ENCODE results near the gene C10orf71.

The C10orf71 gene

GRCh38 chr10:49311555-49312236 is 12.7 kb downstream of the C10orf71 start:
- Mint-ChIP-seq H3K36me3 (no peaks in the 10 kb centered on the region), H3K27ac (no peak overlapping the region), H3K4me3 (no peak overlapping the region), H3K4me1 (peaks cover 34% of the 10 kb centered on the region), H3K9me3 (peaks cover 2% of the 10 kb centered on the region)
- DNase-seq (ENCODE audit: low spot score in 2 of 2) (no peak), ATAC-seq (no peak)

DNA sequence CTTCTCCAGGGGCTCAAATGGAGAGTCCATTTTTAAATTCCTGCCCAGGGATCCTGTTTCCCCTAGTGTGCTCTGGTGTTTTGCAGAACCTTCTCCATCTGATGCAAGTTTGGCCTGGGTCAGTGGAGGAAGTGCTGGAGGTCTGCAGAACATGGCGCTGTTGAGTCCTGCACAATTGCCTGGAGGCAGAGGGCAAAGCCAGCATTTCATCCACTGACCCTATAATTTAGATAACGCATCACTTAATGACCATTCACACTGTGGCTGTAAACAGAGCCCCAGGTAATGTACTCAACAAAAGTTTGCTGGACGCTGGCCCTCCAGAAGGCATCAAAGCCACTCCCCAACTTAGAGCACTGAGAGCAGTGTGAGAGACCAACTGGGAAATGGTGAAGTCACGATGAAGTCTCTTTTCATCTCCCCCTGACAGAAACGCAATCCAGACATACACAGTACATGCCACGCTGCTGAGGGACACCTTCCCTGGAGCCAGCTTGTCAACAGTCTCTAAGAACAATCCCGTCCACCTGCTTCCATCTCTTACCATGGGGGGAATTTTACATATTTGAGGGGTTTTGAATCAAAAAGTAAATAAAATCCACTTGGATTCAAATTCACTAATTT is 13.4 kb downstream of the C10orf71 start:
- Mint-ChIP-seq H3K9me3 (peaks cover 2% of the 10 kb centered on the region), H3K4me1 (peaks cover 34% of the 10 kb centered on the region), H3K27ac (no peak overlapping the region), H3K4me3 (no peak overlapping the region), H3K36me3 (no peaks in the 10 kb centered on the region)
- ATAC-seq = no peak
- DNase-seq (ENCODE audit: low spot score in 2 of 2) = no peak

- DNase-seq (ENCODE audit: low spot score in 2 of 2) (no peak), ATAC-seq (no peak)
- peak overlapping the region; percentile 19 for H3K27ac Mint-ChIP-seq
- H3K4me3 Mint-ChIP-seq = no peak overlapping the region
- peaks cover 2% of the 10 kb centered on the region for H3K9me3 Mint-ChIP-seq
- H3K36me3 Mint-ChIP-seq = no peaks in the 10 kb centered on the region
- H3K4me1 Mint-ChIP-seq = peaks cover 31% of the 10 kb centered on the region
These were observed 14.6 kb downstream of the C10orf71 start for GRCh38 chr10:49313501-49314070.

DNA sequence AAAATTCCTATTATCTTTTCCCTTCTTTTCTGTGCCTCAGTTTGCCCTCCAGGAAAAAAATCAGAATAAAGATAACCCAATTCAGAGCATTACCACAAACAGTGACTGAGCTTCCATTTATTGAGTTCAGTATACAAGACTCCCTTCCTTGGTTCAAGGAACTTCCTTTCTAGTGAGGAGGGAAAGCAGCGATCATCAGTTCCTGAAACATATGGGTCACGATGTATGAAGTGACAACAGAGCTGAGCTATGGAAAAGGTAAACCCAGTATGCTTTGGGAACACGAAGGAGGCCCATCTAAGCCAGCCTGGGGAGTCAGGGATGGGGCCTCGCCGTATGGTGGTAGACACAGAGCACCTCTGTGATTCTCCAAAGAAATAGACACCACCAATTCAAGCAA is 15.8 kb downstream of the C10orf71 start:
- ATAC-seq = no peak
- peaks cover 2% of the 10 kb centered on the region for H3K9me3 Mint-ChIP-seq
- H3K4me1 Mint-ChIP-seq = peaks cover 19% of the 10 kb centered on the region
- no peaks in the 10 kb centered on the region for H3K36me3 Mint-ChIP-seq
- H3K4me3 Mint-ChIP-seq = no peak overlapping the region
- H3K27ac Mint-ChIP-seq = no peak overlapping the region
- no peak for DNase-seq (ENCODE audit: low spot score in 2 of 2)

GRCh38 chr10:49318028-49318427 is 19.1 kb downstream of the C10orf71 start:
- ATAC-seq (no peak), DNase-seq (ENCODE audit: low spot score in 2 of 2) (no peak)
- Mint-ChIP-seq H3K4me3 (no peak overlapping the region), H3K36me3 (no peaks in the 10 kb centered on the region), H3K4me1 (no peaks in the 10 kb centered on the region), H3K9me3 (no peaks in the 10 kb centered on the region), H3K27ac (no peak overlapping the region)

GRCh38 chr10:49318755-49319154 is 19.8 kb downstream of the C10orf71 start:
- Mint-ChIP-seq H3K4me1 (no peaks in the 10 kb centered on the region), H3K9me3 (no peaks in the 10 kb centered on the region), H3K27ac (no peak overlapping the region), H3K36me3 (no peaks in the 10 kb centered on the region), H3K4me3 (no peak overlapping the region)
- DNase-seq (ENCODE audit: low spot score in 2 of 2) = no peak
- no peak for ATAC-seq

DNA sequence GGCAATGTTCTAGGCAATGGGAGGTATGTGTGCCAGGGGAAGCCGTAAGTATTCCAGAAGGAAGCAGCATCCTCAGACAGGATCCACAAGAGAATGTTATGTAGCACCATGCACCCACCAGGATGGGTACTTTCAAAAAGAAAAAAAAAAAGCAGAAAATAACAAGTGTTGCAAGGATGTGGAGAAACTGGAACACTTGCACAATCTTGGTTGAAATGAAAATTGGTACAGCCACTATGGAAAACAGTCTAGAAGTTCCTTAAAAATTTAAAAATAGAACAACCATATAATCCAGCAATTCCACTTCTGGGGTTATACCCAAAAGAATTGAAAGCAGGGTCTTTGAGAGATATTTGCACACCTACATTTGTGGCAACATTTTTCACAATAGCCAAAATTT is 20.2 kb downstream of the C10orf71 start:
- H3K36me3 Mint-ChIP-seq = no peaks in the 10 kb centered on the region
- no peaks in the 10 kb centered on the region for H3K9me3 Mint-ChIP-seq
- DNase-seq (ENCODE audit: low spot score in 2 of 2) = no peak
- no peak overlapping the region for H3K4me3 Mint-ChIP-seq
- H3K27ac Mint-ChIP-seq = no peak overlapping the region
- H3K4me1 Mint-ChIP-seq = no peaks in the 10 kb centered on the region
- ATAC-seq = no peak

- H3K9me3 Mint-ChIP-seq = no peaks in the 10 kb centered on the region
- no peaks in the 10 kb centered on the region for H3K36me3 Mint-ChIP-seq
- no peak overlapping the region for H3K27ac Mint-ChIP-seq
- no peaks in the 10 kb centered on the region for H3K4me1 Mint-ChIP-seq
- DNase-seq (ENCODE audit: low spot score in 2 of 2) (no peak), ATAC-seq (no peak)
- no peak overlapping the region for H3K4me3 Mint-ChIP-seq
These were observed 21.2 kb downstream of the C10orf71 start for GRCh38 chr10:49320191-49320590.

- Mint-ChIP-seq H3K4me1 (no peaks in the 10 kb centered on the region), H3K36me3 (no peaks in the 10 kb centered on the region), H3K4me3 (no peak overlapping the region), H3K9me3 (no peaks in the 10 kb centered on the region), H3K27ac (no peak overlapping the region)
- no peak for ATAC-seq
- DNase-seq (ENCODE audit: low spot score in 2 of 2) = no peak
These were observed 22.1 kb downstream of the C10orf71 start for GRCh38 chr10:49321021-49321420.

DNA sequence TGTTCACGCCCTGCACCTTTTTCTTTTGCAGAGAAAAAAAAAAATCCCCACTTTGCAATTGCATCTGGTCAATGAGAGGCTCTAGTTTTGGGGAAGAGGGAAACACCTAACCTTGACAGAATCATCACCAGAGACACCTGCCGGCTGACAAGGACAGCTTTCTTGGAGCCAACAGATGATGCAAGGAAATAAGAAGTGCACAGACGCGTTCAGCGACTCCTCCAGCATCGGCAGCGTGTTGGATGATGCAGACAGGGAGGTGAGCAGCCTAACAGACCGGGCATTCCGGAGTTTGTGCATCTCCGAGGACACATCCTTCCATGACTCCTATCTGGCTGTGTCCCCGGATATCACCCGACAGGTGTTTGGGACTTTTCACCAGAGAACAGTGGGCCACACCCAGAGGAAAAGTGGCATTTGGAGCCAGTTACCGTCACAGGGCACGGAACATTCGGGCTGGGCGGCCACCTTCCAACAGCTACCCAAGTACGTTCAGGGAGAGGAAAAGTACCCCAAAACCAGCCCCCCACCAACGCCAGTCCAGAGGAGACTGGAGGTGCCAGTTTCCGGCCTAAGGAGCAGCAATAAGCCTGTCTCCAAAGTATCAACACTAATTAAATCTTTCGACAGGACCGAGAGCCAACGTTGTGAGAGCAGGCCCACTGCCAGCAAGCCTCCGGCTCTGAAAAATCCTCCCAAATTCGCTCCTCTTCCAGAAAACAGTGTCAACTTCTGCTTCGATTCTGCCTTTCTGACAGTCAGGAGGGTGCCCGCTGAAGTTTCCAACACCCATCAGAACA is 23.6 kb downstream of the C10orf71 start:
- H3K4me1 Mint-ChIP-seq = no peaks in the 10 kb centered on the region
- H3K9me3 Mint-ChIP-seq = no peaks in the 10 kb centered on the region
- no peaks in the 10 kb centered on the region for H3K36me3 Mint-ChIP-seq
- no peak for ATAC-seq
- no peak for DNase-seq (ENCODE audit: low spot score in 2 of 2)
- no peak overlapping the region for H3K27ac Mint-ChIP-seq
- no peak overlapping the region for H3K4me3 Mint-ChIP-seq

GRCh38 chr10:49323171-49323895 is 24.4 kb downstream of the C10orf71 start:
- no peak for DNase-seq (ENCODE audit: low spot score in 2 of 2)
- no peaks in the 10 kb centered on the region for H3K9me3 Mint-ChIP-seq
- ATAC-seq = no peak
- H3K4me3 Mint-ChIP-seq = no peak overlapping the region
- no peaks in the 10 kb centered on the region for H3K4me1 Mint-ChIP-seq
- H3K27ac Mint-ChIP-seq = no peak overlapping the region
- H3K36me3 Mint-ChIP-seq = no peaks in the 10 kb centered on the region

GRCh38 chr10:49323896-49324270 is 24.9 kb downstream of the C10orf71 start:
- no peaks in the 10 kb centered on the region for H3K4me1 Mint-ChIP-seq
- H3K27ac Mint-ChIP-seq = no peak overlapping the region
- H3K4me3 Mint-ChIP-seq = no peak overlapping the region
- no peaks in the 10 kb centered on the region for H3K36me3 Mint-ChIP-seq
- H3K9me3 Mint-ChIP-seq = no peaks in the 10 kb centered on the region
- DNase-seq (ENCODE audit: low spot score in 2 of 2) = no peak
- ATAC-seq = no peak

- Mint-ChIP-seq H3K27ac (no peak overlapping the region), H3K36me3 (no peaks in the 10 kb centered on the region), H3K4me1 (no peaks in the 10 kb centered on the region), H3K4me3 (no peak overlapping the region), H3K9me3 (no peaks in the 10 kb centered on the region)
- ATAC-seq (no peak), DNase-seq (ENCODE audit: low spot score in 2 of 2) (no peak)
These were observed 25.7 kb downstream of the C10orf71 start for GRCh38 chr10:49324711-49325110.

GRCh38 chr10:49325131-49325915 is 26.4 kb downstream of the C10orf71 start:
- H3K9me3 Mint-ChIP-seq = no peaks in the 10 kb centered on the region
- H3K27ac Mint-ChIP-seq = no peak overlapping the region
- DNase-seq (ENCODE audit: low spot score in 2 of 2) (no peak), ATAC-seq (no peak)
- H3K4me1 Mint-ChIP-seq = no peaks in the 10 kb centered on the region
- no peak overlapping the region for H3K4me3 Mint-ChIP-seq
- no peaks in the 10 kb centered on the region for H3K36me3 Mint-ChIP-seq
